LNCaP clone FGC (cell line): Measurements from ENCODE around the gene ALDH3A1.

ENCODE experiments used
- DNase-seq: peaks from one replicate; pipeline ENCODE4 v3.0.0-alpha.2; 2011; ENCODE audit warnings: low read depth
- H3K4me3 ChIP-seq: 2 replicates; pipeline ENCODE4 v1.5.1; 2011; ENCODE audit warnings: mild to moderate bottlenecking, low read depth, low read length, control low read depth
- TF ChIP-seq, protein P1 (sequence below): IDR thresholded peaks from 2 replicates; pipeline ENCODE4 v1.5.1; 2012; ENCODE audit warnings: mild to moderate bottlenecking; ENCODE audit not compliant: control insufficient read depth, insufficient read depth; ENCODE audit errors: extremely low read depth

Gene ALDH3A1

DNA sequence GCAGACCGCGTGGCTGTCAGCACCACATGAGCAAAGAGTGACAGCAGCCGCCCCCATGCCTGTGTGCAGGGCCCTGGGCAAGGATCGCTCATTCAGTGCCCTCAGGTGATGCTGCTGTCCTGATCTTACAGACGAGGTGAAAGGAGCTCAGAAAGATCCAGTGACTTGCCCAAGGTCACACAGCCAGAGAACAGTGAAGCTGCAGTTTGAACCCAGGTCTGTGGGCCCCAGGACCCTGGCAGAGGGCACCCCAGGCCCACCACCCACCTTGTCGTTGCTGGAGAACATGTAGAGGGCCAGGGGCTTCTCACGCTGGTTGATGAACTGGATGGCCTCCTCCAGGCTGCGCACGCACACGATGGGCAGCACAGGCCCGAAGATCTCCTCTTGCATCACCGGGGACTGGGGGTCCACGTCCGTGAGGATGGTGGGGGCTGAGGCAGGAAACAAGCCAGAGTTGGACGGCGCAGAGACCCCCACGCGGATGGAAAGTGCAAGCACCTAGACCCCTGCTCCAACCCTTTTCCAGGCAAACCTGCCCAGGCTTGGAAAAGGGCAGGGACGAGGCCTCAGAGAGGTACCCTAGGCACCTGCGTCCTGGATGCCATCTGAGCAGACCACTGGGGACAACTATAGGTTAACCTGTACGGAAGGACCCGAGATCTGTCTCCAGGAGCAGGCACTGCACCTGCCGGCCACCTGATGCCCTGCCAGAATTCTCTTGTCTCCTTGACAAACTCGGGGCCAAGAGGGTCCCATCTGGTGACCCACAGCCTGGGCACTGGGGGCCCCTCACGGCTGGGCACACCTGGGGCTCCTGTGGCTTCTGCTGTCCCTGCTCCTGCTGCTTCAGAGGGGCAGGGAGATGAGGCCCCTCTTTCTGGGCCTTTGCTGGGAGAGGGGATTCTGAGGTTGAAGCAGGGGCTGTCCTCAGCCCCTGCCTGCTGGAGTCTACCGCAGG is 8.6 kb downstream of the ALDH3A1 start:
- no peak overlapping the region for H3K4me3 ChIP-seq
- TF ChIP-seq, protein P1, sequence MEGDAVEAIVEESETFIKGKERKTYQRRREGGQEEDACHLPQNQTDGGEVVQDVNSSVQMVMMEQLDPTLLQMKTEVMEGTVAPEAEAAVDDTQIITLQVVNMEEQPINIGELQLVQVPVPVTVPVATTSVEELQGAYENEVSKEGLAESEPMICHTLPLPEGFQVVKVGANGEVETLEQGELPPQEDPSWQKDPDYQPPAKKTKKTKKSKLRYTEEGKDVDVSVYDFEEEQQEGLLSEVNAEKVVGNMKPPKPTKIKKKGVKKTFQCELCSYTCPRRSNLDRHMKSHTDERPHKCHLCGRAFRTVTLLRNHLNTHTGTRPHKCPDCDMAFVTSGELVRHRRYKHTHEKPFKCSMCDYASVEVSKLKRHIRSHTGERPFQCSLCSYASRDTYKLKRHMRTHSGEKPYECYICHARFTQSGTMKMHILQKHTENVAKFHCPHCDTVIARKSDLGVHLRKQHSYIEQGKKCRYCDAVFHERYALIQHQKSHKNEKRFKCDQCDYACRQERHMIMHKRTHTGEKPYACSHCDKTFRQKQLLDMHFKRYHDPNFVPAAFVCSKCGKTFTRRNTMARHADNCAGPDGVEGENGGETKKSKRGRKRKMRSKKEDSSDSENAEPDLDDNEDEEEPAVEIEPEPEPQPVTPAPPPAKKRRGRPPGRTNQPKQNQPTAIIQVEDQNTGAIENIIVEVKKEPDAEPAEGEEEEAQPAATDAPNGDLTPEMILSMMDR = no peak
- DNase-seq = no peak

DNA sequence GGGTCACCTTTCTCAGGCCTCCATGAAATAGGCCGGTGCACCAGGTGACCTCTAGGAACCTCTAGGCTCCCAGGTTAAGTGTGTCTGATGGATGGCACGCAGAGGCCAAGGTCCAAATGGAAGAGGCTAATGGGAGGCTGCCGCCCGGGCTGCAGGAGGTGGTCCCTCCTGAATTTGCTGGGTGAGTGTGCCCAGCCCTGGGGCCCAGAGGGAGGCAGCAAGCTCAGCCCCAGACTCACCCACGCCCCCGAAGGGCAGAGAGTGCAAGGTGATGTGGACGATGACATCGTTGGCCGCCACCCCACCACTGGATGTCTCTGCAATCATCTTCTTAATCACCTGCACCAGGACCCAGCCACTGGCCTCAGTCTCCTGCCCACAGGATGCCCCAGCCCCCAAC is 9.3 kb downstream of the ALDH3A1 start:
- TF ChIP-seq, protein P1 = no peak
- DNase-seq = no peak
- no peak overlapping the region for H3K4me3 ChIP-seq

DNA sequence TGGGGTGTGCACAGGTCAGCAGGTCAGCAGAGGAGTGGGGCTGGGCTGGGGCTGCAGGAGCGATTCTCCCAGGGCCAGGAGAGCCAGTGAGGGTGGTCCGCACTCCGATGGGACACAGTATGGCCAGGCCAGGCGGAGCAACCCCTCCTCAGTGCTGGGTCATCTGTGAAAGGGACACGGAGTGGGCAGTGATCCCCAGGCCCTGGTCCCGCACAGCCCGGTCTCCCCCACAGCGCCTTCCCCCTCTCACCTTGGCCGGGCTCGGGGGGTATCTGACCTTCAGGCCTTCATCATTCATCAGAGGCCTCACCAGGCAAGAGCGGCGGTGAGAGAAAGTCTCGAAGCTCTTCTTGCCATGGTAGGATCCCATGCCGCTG is 10.0 kb downstream of the ALDH3A1 start:
- TF ChIP-seq, protein P1 = no peak
- no peak overlapping the region for H3K4me3 ChIP-seq
- DNase-seq = no peak

DNA sequence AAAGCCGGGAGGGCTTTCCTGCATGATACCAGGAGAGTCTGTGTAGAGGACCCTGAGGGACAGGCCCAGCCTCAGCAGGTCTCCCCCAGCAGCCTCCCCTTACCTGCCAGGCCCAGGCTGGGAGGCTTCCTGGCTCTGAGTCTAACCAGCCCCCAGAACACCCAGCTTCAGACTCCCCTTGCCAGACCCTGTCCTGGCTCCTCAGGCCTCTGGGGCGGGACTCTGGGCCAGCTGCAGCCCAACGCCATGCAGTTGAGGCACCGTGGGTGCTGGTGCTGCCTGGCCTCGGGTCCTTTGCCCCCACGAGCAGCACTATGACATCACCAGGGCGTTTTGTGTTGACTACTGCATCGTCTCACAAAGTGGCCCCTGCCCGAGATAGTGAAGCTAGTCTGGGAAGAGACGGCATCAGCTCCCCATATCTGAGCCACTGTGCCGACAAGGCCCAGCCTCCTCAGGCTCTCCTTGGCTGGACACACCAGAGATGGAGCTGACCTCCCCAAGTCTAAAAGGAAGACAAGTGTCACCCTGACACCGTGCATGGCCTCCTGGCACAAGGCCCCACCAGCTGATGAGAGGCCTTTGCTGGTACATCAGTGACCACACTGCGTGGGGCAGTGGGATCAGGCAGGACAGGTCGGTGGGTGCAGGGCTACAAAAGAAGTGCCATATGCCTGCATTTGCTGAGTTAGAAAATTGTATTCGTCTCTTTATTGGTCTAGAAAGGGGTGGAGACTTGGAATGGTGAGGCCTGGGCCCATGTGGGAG is 10.6 kb downstream of the ALDH3A1 start:
- H3K4me3 ChIP-seq = no peak overlapping the region
- DNase-seq = no peak
- TF ChIP-seq, protein P1 = no peak

DNA sequence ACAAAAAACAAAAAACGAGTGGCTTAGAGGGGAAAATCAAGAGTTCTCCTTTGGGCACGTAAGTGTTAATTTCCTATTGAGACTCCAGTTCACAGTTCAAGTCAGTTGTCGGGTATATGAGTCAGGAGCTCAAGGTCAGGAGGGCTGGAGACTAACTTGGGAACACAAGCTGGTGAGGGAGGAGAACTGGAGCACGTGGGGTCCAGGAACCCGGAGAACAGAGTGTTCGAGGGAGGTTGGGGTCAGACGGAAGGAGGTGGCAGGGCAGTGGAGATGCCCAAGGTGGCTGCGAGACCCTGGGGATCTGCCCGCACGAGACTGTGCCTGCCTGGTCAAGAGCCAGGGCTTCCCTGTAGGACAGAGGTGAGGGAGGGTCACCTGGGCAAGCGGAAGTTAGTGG is 12.0 kb downstream of the ALDH3A1 start:
- TF ChIP-seq, protein P1 = no peak
- no peak overlapping the region for H3K4me3 ChIP-seq
- no peak for DNase-seq

DNA sequence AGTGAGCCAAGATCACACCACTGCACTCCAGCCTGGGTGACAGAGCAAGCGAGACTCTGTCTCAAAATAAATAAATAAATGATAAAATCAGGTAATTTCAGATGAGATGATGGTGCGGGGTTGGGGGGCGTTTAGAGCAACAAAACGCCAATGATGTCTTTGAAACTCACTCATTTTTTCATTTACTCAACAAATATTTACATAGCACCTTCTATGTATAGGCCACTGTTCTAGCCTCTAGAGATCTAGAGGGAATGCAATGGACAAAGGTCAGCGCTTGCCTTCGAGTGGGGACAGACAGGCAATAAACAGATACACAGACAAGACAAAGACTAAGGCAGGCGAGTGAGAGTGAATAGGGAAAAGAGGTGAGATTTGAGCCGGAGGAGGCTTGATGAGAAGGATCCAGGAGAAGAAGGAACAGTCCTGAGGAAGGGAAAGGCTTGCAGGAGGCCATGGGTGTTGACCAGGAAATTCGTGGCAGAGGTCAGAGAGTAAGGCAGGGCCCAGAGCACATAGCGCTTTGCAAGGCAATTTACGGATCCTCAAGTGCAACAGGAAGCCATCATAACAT is 14.1 kb downstream of the ALDH3A1 start:
- TF ChIP-seq, protein P1 = no peak
- no peak for DNase-seq
- no peak overlapping the region for H3K4me3 ChIP-seq
